HCT116 (cell line): ENCODE results near the gene KLHL17.

ENCODE experiments used
- CBX3 ChIP-seq: IDR thresholded peaks from 2 replicates; pipeline ENCODE4 v1.6.1; 2012; ENCODE audit warnings: low read depth
- EZH2 ChIP-seq: fragments of 200-600 bp; sonication (generic); IDR thresholded peaks from 2 replicates; pipeline ENCODE4 v1.6.1; 2017; ENCODE audit warnings: antibody characterized with exemption, mixed run types
- TCF7L2 ChIP-seq: IDR thresholded peaks from 2 replicates; pipeline ENCODE4 v1.7.0; 2011; ENCODE audit warnings: borderline replicate concordance, inconsistent platforms; ENCODE audit not compliant: insufficient read depth, insufficient read length; ENCODE audit errors: extremely low read depth
- TF ChIP-seq, protein P1 (sequence below), 3 experiments: fragments of 200-600 bp in 1 of 3; sonication (generic) in 1 of 3; IDR thresholded peaks in 2 of 3; conservative IDR thresholded peaks in 1 of 3; 2 replicates each; pipeline ENCODE4 v1.5.1; 2012 to 2017; ENCODE audit warnings: low read depth in 2 of 3, low read length in 2 of 3, antibody characterized with exemption in 1 of 3, borderline replicate concordance in 1 of 3, control low read depth in 1 of 3, mild to moderate bottlenecking in 1 of 3, mixed read lengths in 1 of 3, mixed run types in 1 of 3, moderate library complexity in 1 of 3; ENCODE audit not compliant: insufficient read depth in 1 of 3
- TF ChIP-seq, protein P2 (sequence below): IDR thresholded peaks from 2 replicates; pipeline ENCODE4 v1.6.1; 2012
- TF ChIP-seq, protein P3 (sequence below): IDR thresholded peaks from 2 replicates; pipeline ENCODE4 v1.6.1; 2012

DNA sequence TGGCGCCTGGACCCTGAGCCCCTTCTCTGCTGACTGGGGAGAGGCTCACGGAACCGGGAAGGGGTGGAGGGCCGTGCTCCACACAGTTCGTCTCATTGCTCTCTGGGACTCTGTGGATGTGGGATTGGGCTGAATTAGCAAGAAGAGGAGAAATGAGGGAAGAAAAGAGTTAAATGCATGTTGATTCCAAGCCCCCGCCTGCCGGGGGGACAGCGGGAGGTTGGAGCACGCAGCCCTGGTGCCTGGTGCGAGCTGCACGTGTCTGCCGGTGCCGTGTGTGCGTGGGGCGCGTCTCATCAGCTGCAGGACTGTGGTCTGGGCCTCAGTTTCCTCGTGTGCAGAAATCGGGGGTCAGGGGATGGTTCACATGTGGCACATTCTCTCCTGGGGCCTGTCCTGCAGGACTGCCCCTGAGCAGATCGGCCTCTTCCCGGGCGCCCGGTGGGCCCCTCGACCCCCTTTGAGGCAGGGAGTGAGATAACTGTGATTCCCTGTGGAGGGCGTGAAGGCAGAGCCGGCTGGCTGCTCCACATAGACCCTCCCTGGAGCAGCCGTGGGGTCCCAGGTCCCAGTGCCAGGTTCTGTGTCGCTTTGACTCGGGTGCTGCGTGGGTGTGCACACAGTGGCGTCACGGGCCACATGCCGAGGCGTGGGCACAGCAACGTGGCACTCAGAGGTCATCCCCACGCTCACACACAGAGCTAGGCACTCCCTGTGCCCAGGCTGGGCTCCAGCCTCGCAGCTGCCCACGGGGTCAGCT is 25.2 kb upstream of the KLHL17 start:
- TF ChIP-seq EZH2, result no peak
- TF ChIP-seq TCF7L2, result no peak
- TF ChIP-seq, protein P1, sequence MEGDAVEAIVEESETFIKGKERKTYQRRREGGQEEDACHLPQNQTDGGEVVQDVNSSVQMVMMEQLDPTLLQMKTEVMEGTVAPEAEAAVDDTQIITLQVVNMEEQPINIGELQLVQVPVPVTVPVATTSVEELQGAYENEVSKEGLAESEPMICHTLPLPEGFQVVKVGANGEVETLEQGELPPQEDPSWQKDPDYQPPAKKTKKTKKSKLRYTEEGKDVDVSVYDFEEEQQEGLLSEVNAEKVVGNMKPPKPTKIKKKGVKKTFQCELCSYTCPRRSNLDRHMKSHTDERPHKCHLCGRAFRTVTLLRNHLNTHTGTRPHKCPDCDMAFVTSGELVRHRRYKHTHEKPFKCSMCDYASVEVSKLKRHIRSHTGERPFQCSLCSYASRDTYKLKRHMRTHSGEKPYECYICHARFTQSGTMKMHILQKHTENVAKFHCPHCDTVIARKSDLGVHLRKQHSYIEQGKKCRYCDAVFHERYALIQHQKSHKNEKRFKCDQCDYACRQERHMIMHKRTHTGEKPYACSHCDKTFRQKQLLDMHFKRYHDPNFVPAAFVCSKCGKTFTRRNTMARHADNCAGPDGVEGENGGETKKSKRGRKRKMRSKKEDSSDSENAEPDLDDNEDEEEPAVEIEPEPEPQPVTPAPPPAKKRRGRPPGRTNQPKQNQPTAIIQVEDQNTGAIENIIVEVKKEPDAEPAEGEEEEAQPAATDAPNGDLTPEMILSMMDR (IDR thresholded peaks at IDR 0.05 in 2 of 3, conservative IDR thresholded peaks at IDR 0.05 in 1 of 3; ENCODE audit: borderline replicate concordance in 1 of 3, insufficient read depth in 1 of 3, low read depth in 2 of 3, low read length in 2 of 3), result no peak
- no peak for TF ChIP-seq CBX3
- TF ChIP-seq, protein P2, sequence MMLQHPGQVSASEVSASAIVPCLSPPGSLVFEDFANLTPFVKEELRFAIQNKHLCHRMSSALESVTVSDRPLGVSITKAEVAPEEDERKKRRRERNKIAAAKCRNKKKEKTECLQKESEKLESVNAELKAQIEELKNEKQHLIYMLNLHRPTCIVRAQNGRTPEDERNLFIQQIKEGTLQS, result no peak
- TF ChIP-seq, protein P3, sequence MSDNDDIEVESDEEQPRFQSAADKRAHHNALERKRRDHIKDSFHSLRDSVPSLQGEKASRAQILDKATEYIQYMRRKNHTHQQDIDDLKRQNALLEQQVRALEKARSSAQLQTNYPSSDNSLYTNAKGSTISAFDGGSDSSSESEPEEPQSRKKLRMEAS, result no peak
